K562 (cell line): Measurements from ENCODE around the gene MDC1. TPM values are rescaled to one million over a fixed set of nuclear protein-coding genes. Genes with fewer than 3 reads are reported as not detected.

Source experiments
- CBFB ChIP-seq: sonication (generic); formaldehyde crosslinking; IDR thresholded peaks from 2 replicates; pipeline ENCODE4 v1.4.0; 2020; ENCODE audit warnings: mild to moderate bottlenecking, missing genetic modification reagents
- CBX5 ChIP-seq: IDR thresholded peaks from 2 replicates; pipeline ENCODE4 v1.6.1; 2014; ENCODE audit warnings: low read depth, borderline replicate concordance
- CHD1 ChIP-seq: fragments of 200-600 bp; sonication (generic); IDR thresholded peaks from one replicate; pipeline ENCODE4 v1.6.1; 2012; ENCODE audit warnings: mild to moderate bottlenecking, moderate library complexity, low read length, inconsistent platforms
- E2F5 ChIP-seq: sonication (generic); formaldehyde crosslinking; IDR thresholded peaks from 2 replicates; pipeline ENCODE4 v1.8.0; 2022; ENCODE audit warnings: mild to moderate bottlenecking, missing genetic modification reagents
- E2F6 ChIP-seq, 2 experiments: IDR thresholded peaks; 2 replicates each; pipeline ENCODE4 v1.6.1; 2011; ENCODE audit warnings: borderline replicate concordance in 1 of 2, control low read depth in 1 of 2, low read depth in 1 of 2, low read length in 1 of 2, mild to moderate bottlenecking in 1 of 2, mixed read lengths in 1 of 2, moderate library complexity in 1 of 2; ENCODE audit not compliant: insufficient read depth in 1 of 2, insufficient read length in 1 of 2, poor library complexity in 1 of 2, severe bottlenecking in 1 of 2; ENCODE audit errors: extremely low read depth in 1 of 2
- ID3 ChIP-seq, 2 experiments: fragments of 250-450 bp in 1 of 2; fragments of 450-650 bp in 1 of 2; sonication (Bioruptor Pico) in 1 of 2; IDR thresholded peaks; 2 replicates each; pipeline versions ENCODE4 v1.6.1 to v1.8.0; 2016 to 2021; ENCODE audit warnings: mild to moderate bottlenecking in 2 of 2, moderate library complexity in 2 of 2, missing compliant biosample characterization in 1 of 2, missing genetic modification characterization in 1 of 2
- JUN ChIP-seq, 2 experiments: sonication (generic) in 1 of 2; formaldehyde crosslinking in 1 of 2; IDR thresholded peaks; 2 replicates each; pipeline versions ENCODE4 v1.6.1 to v1.8.0; 2012 to 2022; ENCODE audit warnings: borderline replicate concordance in 2 of 2, mild to moderate bottlenecking in 2 of 2, improper control_type of control experiment in 1 of 2, low read depth in 1 of 2, low read length in 1 of 2, missing genetic modification reagents in 1 of 2
- LEF1 ChIP-seq: fragments of 450-650 bp; IDR thresholded peaks from 2 replicates; pipeline ENCODE4 v1.6.1; 2016; ENCODE audit warnings: mild to moderate bottlenecking
- NR2F6 ChIP-seq: fragments of 450-650 bp; formaldehyde crosslinking; IDR thresholded peaks from 2 replicates; pipeline ENCODE4 v1.4.0; 2020; ENCODE audit warnings: mild to moderate bottlenecking
- SIN3B ChIP-seq: fragments of 450-650 bp; IDR thresholded peaks from 2 replicates; pipeline ENCODE4 v1.6.1; 2017; ENCODE audit warnings: low read depth, mild to moderate bottlenecking, moderate library complexity
- SNAPC5 ChIP-seq: fragments of 250-450 bp; sonication (Bioruptor Pico); IDR thresholded peaks from 2 replicates; pipeline ENCODE4 v1.8.0; 2021; ENCODE audit warnings: moderate library complexity, mild to moderate bottlenecking, inconsistent platforms
- TEAD4 ChIP-seq, 2 experiments: sonication (generic) in 1 of 2; formaldehyde crosslinking in 1 of 2; IDR thresholded peaks; 2 replicates each; pipeline versions ENCODE4 v1.6.1 to v1.8.0; 2012 to 2022; ENCODE audit warnings: borderline replicate concordance in 1 of 2, inconsistent platforms in 1 of 2, low read length in 1 of 2, mild to moderate bottlenecking in 1 of 2, missing genetic modification reagents in 1 of 2
- WHSC1 ChIP-seq: IDR thresholded peaks from one replicate; pipeline ENCODE4 v1.6.1; 2012; ENCODE audit warnings: low read length, control low read depth, inconsistent platforms
- ZBTB7A ChIP-seq: IDR thresholded peaks from 2 replicates; pipeline ENCODE4 v1.6.1; 2011; ENCODE audit warnings: low read depth, mild to moderate bottlenecking, low read length, moderate library complexity, borderline replicate concordance; ENCODE audit not compliant: control insufficient read depth
- ZKSCAN8 ChIP-seq: fragments of 200-800 bp; sonication (Bioruptor generic); IDR thresholded peaks from 2 replicates; pipeline ENCODE4 v1.6.1; 2016; ENCODE audit warnings: missing genetic modification characterization, missing compliant biosample characterization
- ZNF143 ChIP-seq: sonication (generic); formaldehyde crosslinking; IDR thresholded peaks from 2 replicates; pipeline ENCODE4 v1.9.0; 2022; ENCODE audit warnings: mild to moderate bottlenecking, missing genetic modification reagents
- ZNF311 ChIP-seq: fragments of 250-450 bp; sonication (Bioruptor Pico); IDR thresholded peaks from 2 replicates; pipeline ENCODE4 v1.4.0; 2020; ENCODE audit warnings: mild to moderate bottlenecking, moderate library complexity
- ZNF41 ChIP-seq: fragments of 250-450 bp; sonication (Bioruptor Pico); conservative IDR thresholded peaks from 2 replicates; pipeline ENCODE4 v1.4.0; 2020; ENCODE audit warnings: mild to moderate bottlenecking
- ZNF699 ChIP-seq: fragments of 250-450 bp; sonication (Bioruptor Pico); IDR thresholded peaks from 2 replicates; pipeline ENCODE4 v1.8.0; 2021; ENCODE audit warnings: mild to moderate bottlenecking, moderate library complexity; ENCODE audit not compliant: insufficient replicate concordance
- ZZZ3 ChIP-seq: fragments of 450-650 bp; IDR thresholded peaks from 2 replicates; pipeline ENCODE4 v1.6.1; 2016; ENCODE audit warnings: antibody characterized with exemption, mild to moderate bottlenecking, moderate library complexity
- polyA plus RNA-seq, 8 experiments: library from polyadenylated mRNA; depleted of rRNA in 4 of 8; stranded (reverse) in 5 of 8; unstranded in 3 of 8; fragments of >200 nt; fragmentation: Nextera tagmentation in 2 of 8; fragmentation: Illumina TruSeq in 1 of 8; extraction: Ambion mirVana in 2 of 8; extraction: Trizol in 1 of 8; gene quantifications; 2 replicates each; pipeline versions ENCODE4 v1.2.1 to v1.2.3, GENCODE V29; 2011 to 2014; ENCODE audit warnings: inconsistent platforms in 1 of 8, missing spikeins in 1 of 8
- total RNA-seq, 7 experiments: library from RNA; depleted of rRNA in 6 of 7; stranded (reverse); fragments of >200 nt in 6 of 7; fragmentation: Illumina TruSeq in 2 of 7; extraction: Trizol in 2 of 7; gene quantifications; 2 replicates each; pipeline versions ENCODE4 v1.2.1 to v1.2.3, GENCODE V29; 2011 to 2021; ENCODE audit warnings: low replicate concordance in 1 of 7
- TF ChIP-seq, protein P1 (sequence below): sonication (generic); formaldehyde crosslinking; IDR thresholded peaks from 2 replicates; pipeline ENCODE4 v1.8.1; 2023; ENCODE audit warnings: mild to moderate bottlenecking, missing genetic modification reagents

The MDC1 gene
- total and polyA plus RNA-seq, 9 of the 15 experiments (the other 6 are each of a cell fraction or from before 2014, with no cell fraction given): 8.2 to 114 (median 20.0) TPM

DNA sequence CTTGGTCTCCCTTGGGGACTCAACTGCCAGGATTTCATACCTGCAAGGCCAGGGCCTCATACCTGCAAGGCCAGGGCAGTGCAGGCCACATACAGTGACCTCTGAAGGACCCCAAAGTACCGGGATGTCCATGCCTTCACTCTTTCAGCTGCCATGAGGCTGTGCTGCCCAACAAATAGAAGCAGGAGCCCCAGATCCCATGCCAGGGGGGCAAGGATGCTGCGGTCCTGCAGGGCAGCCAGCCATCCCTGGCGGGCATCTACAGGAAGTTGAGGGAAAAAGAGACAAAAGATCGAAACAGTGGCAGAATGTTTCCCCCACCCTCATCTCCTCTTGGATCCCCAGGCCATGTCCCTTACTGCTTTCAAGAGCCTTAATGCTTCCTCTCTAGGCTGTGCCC, 27.1 kb downstream of the MDC1 start (continued):
- TF ChIP-seq NR2F6 (CRISPR knock-in tag) (no peak), ZNF699 (no peak), ZNF41 (CRISPR knock-in tag) (no peak), E2F5 (CRISPR knock-in tag) (0 out of 2 replicates have a peak, but pooled peaks have one; percentile 22), LEF1 (no peak), ZKSCAN8 (no peak), ZZZ3 (no peak), ZBTB7A (no peak), E2F6 (IDR thresholded peaks at IDR 0.05; ENCODE audit: borderline replicate concordance in 1 of 2, extremely low read depth in 1 of 2, insufficient read depth in 1 of 2, insufficient read length in 1 of 2, low read depth in 1 of 2, low read length in 1 of 2, poor library complexity in 1 of 2, severe bottlenecking in 1 of 2) (no peak), WHSC1 (no peak), JUN (IDR thresholded peaks at IDR 0.05; ENCODE audit: borderline replicate concordance, low read depth, low read length) (no peak), JUN (CRISPR knock-in tag; IDR thresholded peaks at IDR 0.05; ENCODE audit: borderline replicate concordance) (no peak), CHD1 (peak; percentile 1), ZNF143 (no peak), CBX5 (no peak), ZNF311 (CRISPR knock-in tag) (no peak), SIN3B (no peak), CBFB (CRISPR knock-in tag) (0 out of 2 replicates have a peak, but pooled peaks have one; percentile 60), SNAPC5 (CRISPR knock-in tag) (no peak), ID3 (CRISPR knock-in tag; IDR thresholded peaks at IDR 0.05) (no peak), ID3 (tag; IDR thresholded peaks at IDR 0.05) (peak; percentile 43; the same call in 1 of the 2 replicates), TEAD4 (IDR thresholded peaks at IDR 0.05; ENCODE audit: low read length) (no peak), TEAD4 (CRISPR knock-in tag; IDR thresholded peaks at IDR 0.05; ENCODE audit: borderline replicate concordance) (no peak)
- TF ChIP-seq, protein P1, sequence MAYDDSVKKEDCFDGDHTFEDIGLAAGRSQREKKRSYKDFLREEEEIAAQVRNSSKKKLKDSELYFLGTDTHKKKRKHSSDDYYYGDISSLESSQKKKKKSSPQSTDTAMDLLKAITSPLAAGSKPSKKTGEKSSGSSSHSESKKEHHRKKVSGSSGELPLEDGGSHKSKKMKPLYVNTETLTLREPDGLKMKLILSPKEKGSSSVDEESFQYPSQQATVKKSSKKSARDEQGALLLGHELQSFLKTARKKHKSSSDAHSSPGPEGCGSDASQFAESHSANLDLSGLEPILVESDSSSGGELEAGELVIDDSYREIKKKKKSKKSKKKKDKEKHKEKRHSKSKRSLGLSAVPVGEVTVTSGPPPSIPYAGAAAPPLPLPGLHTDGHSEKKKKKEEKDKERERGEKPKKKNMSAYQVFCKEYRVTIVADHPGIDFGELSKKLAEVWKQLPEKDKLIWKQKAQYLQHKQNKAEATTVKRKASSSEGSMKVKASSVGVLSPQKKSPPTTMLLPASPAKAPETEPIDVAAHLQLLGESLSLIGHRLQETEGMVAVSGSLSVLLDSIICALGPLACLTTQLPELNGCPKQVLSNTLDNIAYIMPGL: no peak
